ENCODE measurements around the gene CNOT1. TPM values are rescaled to one million over a fixed set of nuclear protein-coding genes. Genes with fewer than 3 reads are reported as not detected.
A peak's percentile ranks its signal among the peaks of the same experiment; 100 is the strongest.

The CNOT1 gene
- total RNA-seq, 1 experiment from 2014 or later, result 328 TPM

- no peak overlapping the region for H3K4ac ChIP-seq (ENCODE audit: low read depth, low read length)
- H2BK12ac ChIP-seq (ENCODE audit: insufficient read length, low read depth, low read length), result no peak overlapping the region
- no peak for TF ChIP-seq CTCF (conservative IDR thresholded peaks at IDR 0.05)
- Mint-ChIP-seq H3K27me3 (ENCODE audit: low read depth) (no peaks in the 10 kb centered on the region; the same call in 1 of the 2 replicates), H3K9me3 (no peaks in the 10 kb centered on the region), H3K36me3 (ENCODE audit: insufficient read depth in 1 of 3, low read depth in 3 of 3) (peaks cover 59 to 96% (median 91%) of the 10 kb centered on the region in 3 experiments), H3K27ac (peak overlapping the region in 1 of 3 experiments; percentile 40; a peak in 1 of 7 replicates), H3K4me1 (no peaks in the 10 kb centered on the region), H3K4me3 (no peak overlapping the region)
- no peaks in the 10 kb centered on the region for H3K4me1 ChIP-seq (ENCODE audit: insufficient read depth, low read length)
- H4K91ac ChIP-seq (ENCODE audit: insufficient read length, low read depth, low read length), result no peak overlapping the region
- H2AFZ ChIP-seq (ENCODE audit: low read length), result no peak overlapping the region
- no peaks in the 10 kb centered on the region for H3K79me2 ChIP-seq (ENCODE audit: insufficient read depth, low read length)
- H4K20me1 ChIP-seq (ENCODE audit: control insufficient read depth, insufficient read depth, insufficient read length), result no peaks in the 10 kb centered on the region
- no peaks in the 10 kb centered on the region for H3K9me3 ChIP-seq (ENCODE audit: control insufficient read depth, low read depth, low read length)
- H3K27me3 ChIP-seq (ENCODE audit: insufficient read depth, low read length), result no peaks in the 10 kb centered on the region
- no peak overlapping the region for H3K9ac ChIP-seq (ENCODE audit: extremely low read depth, insufficient read length, low read length)
- no peaks in the 10 kb centered on the region for H3K79me1 ChIP-seq (ENCODE audit: insufficient read depth, low read depth, low read length, poor library complexity, severe bottlenecking)
- H3T11ph ChIP-seq (ENCODE audit: low read length), result no peak overlapping the region
- no peak overlapping the region for H2AK5ac ChIP-seq (ENCODE audit: insufficient read length, low read length)
- no peak overlapping the region for H3K27ac ChIP-seq (ENCODE audit: insufficient read length, low read depth, low read length)
- WGBS (ENCODE audit: extremely low coverage, insufficient read length, low lambda C conversion rate), result no CpG with 5 or more reads among the region's 1 CpG
- H4K8ac ChIP-seq (replicated peaks; ENCODE audit: insufficient read length, low read depth, low read length), result no peak overlapping the region
- no peak overlapping the region for H3K4me2 ChIP-seq (ENCODE audit: insufficient read depth, insufficient read length, low read length)
- no peak overlapping the region for H4K5ac ChIP-seq (ENCODE audit: insufficient read length, low read depth, low read length)
- no peak overlapping the region for H3K23ac ChIP-seq (ENCODE audit: insufficient read length, low read depth, low read length)
- H2BK15ac ChIP-seq (ENCODE audit: low read depth, low read length), result no peak overlapping the region
- DNase-seq, result no peak
- H2BK20ac ChIP-seq (ENCODE audit: low read depth, low read length, poor library complexity, severe bottlenecking), result no peak overlapping the region
- H3K14ac ChIP-seq (ENCODE audit: insufficient read depth, low read length), result no peak overlapping the region
- H3K23me2 ChIP-seq (ENCODE audit: insufficient read length, low read depth, low read length, poor library complexity, severe bottlenecking), result no peaks in the 10 kb centered on the region
- no peak overlapping the region for H3K56ac ChIP-seq (ENCODE audit: insufficient read length, low read depth, low read length)
- H3K18ac ChIP-seq (ENCODE audit: insufficient read length, low read depth, low read length), result no peak overlapping the region
- no peak overlapping the region for H2BK5ac ChIP-seq (ENCODE audit: insufficient read length, low read length)
- no peak overlapping the region for H2BK120ac ChIP-seq (ENCODE audit: low read depth, low read length, poor library complexity, severe bottlenecking)
Observed at GRCh38 chr16:58542291-58542690, 87.3 kb downstream of the CNOT1 start.

Measured in H9 (cell line).